Testis (tissue), 2 donors: Measurements from ENCODE around the gene TBC1D24.

Experiments used
- CTCF ChIP-seq, 3 experiments: fragments of 450-650 bp in 2 of 3; fragments of 200-600 bp in 1 of 3; sonication (generic) in 1 of 3; IDR thresholded peaks; one replicate each; pipeline ENCODE4 v1.5.1; 2016 to 2019; ENCODE audit warnings: antibody characterized with exemption in 3 of 3, mild to moderate bottlenecking in 2 of 3, moderate library complexity in 1 of 3
- POLR2A ChIP-seq: fragments of 450-650 bp; IDR thresholded peaks from one replicate; pipeline ENCODE4 v1.6.1; 2017; ENCODE audit warnings: antibody characterized with exemption, mild to moderate bottlenecking, moderate library complexity

- no peak for TF ChIP-seq POLR2A
- TF ChIP-seq CTCF (IDR thresholded peaks at IDR 0.05), result no peak
Measured at GRCh38 chr16:2478279-2478678, 3.4 kb downstream of the TBC1D24 start.
